PC-3 (cell line): ENCODE measurements around the gene ZNF407. TPM values are rescaled to one million over a fixed set of nuclear protein-coding genes. Genes with fewer than 3 reads are reported as not detected.

ENCODE experiments used
- ATAC-seq: fragments of 200-7000 bp; cut with Tn5 transposase; 2 replicates; pipeline ENCODE4 v1.9.1; 2020; ENCODE audit warnings: mild to moderate bottlenecking, moderate library complexity
- BruUV-seq: library from RNA; stranded (reverse); fragments of 400-500 nt; replicated peaks from 2 replicates; lab custom pipeline; 2021; lab: Mats Ljungman, UMichigan
- CTCF ChIA-PET: fragments of 300-600 bp; sonication (Branson Sonifier 250); formaldehyde crosslinking; loops from one replicate; lab custom pipeline; 2022; ENCODE audit warnings: antibody characterized with exemption; lab: Charles Lee
- POLR2A ChIA-PET: fragments of 300-600 bp; sonication (Branson Sonifier 250); formaldehyde crosslinking; loops from one replicate; lab custom pipeline; 2022; ENCODE audit warnings: antibody characterized with exemption; ENCODE audit not compliant: unreplicated experiment; lab: Charles Lee
- DNase-seq: peaks from one replicate; pipeline ENCODE4 v3.0.0-alpha.2; 2015
- H2AFZ ChIP-seq: fragments of 300-600 bp; sonication (generic); 2 replicates; pipeline ENCODE4 v1.6.0; 2016; ENCODE audit warnings: antibody characterized with exemption, low read length
- H3F3A ChIP-seq: fragments of 300-600 bp; sonication (generic); one replicate; pipeline ENCODE4 v1.6.0; 2017; ENCODE audit warnings: antibody characterized with exemption, low read length, control low read depth, mild to moderate bottlenecking; ENCODE audit not compliant: unreplicated experiment
- H3K27ac ChIP-seq: fragments of 300-600 bp; sonication (generic); 2 replicates; pipeline ENCODE4 v1.5.1; 2016; ENCODE audit warnings: mild to moderate bottlenecking, low read length
- H3K27me3 ChIP-seq: fragments of 300-600 bp; sonication (generic); 2 replicates; pipeline ENCODE4 v1.6.1; 2016; ENCODE audit warnings: low read length, mixed read lengths
- H3K36me3 ChIP-seq: fragments of 300-600 bp; sonication (generic); 2 replicates; pipeline ENCODE4 v1.6.1; 2016; ENCODE audit warnings: low read depth, mixed run types, low read length, mixed read lengths
- H3K4me1 ChIP-seq: fragments of 300-600 bp; sonication (generic); 2 replicates; pipeline ENCODE4 v1.5.1; 2016; ENCODE audit warnings: low read length; ENCODE audit not compliant: insufficient read depth
- H3K4me2 ChIP-seq: fragments of 300-600 bp; sonication (generic); 2 replicates; pipeline ENCODE4 v1.6.0; 2016; ENCODE audit warnings: low read length
- H3K4me3 ChIP-seq: fragments of 300-600 bp; sonication (generic); 2 replicates; pipeline ENCODE4 v1.5.1; 2016; ENCODE audit warnings: mild to moderate bottlenecking, low read length, mixed read lengths
- H3K79me2 ChIP-seq: fragments of 300-600 bp; sonication (generic); 2 replicates; pipeline ENCODE4 v1.6.1; 2017; ENCODE audit warnings: low read length, mixed read lengths
- H3K9ac ChIP-seq: fragments of 300-600 bp; sonication (generic); 2 replicates; pipeline ENCODE4 v1.6.0; 2016; ENCODE audit warnings: mild to moderate bottlenecking, low read length
- H3K9me2 ChIP-seq: fragments of 300-600 bp; sonication (generic); replicated peaks from 2 replicates; pipeline ENCODE4 v1.6.1; 2016; ENCODE audit warnings: mixed run types, low read length, mixed read lengths
- H3K9me3 ChIP-seq: fragments of 300-600 bp; sonication (generic); 2 replicates; pipeline ENCODE4 v1.6.1; 2016; ENCODE audit warnings: low read length, mixed read lengths
- H4K20me1 ChIP-seq: fragments of 300-600 bp; sonication (generic); 2 replicates; pipeline ENCODE4 v1.6.1; 2016; ENCODE audit warnings: low read length, mixed read lengths
- CTCF ChIP-seq: fragments of 300-600 bp; sonication (generic); conservative IDR thresholded peaks from 2 replicates; pipeline ENCODE4 v1.5.1; 2017; ENCODE audit warnings: antibody characterized with exemption, low read depth, mild to moderate bottlenecking, low read length
- EZH2 ChIP-seq: fragments of 300-600 bp; sonication (generic); IDR thresholded peaks from one replicate; pipeline ENCODE4 v1.6.1; 2017; ENCODE audit warnings: antibody characterized with exemption, mild to moderate bottlenecking, low read length; ENCODE audit not compliant: unreplicated experiment
- EZH2phosphoT487 ChIP-seq: fragments of 300-600 bp; sonication (generic); IDR thresholded peaks from 2 replicates; pipeline ENCODE4 v1.6.1; 2018; ENCODE audit warnings: mild to moderate bottlenecking, antibody characterized with exemption, low read length, borderline replicate concordance
- intact Hi-C: fragments of 100-400 bp; cut with micrococcal nuclease; formaldehyde crosslinking; loops from 2 replicates; pipeline ENCODE4 v1.9.0; 2023
- total RNA-seq: library from RNA; depleted of rRNA; stranded (reverse); fragments of >200 nt; gene quantifications from 2 replicates; pipeline ENCODE4 v1.2.3, GENCODE V29; 2014

ZNF407 gene
- total RNA-seq, 1 experiment from 2014 or later = 9.3 TPM

- H3K79me2 ChIP-seq = no peaks in the 10 kb centered on the region
- POLR2A ChIA-PET = no interaction called here
- H3K4me3 ChIP-seq = no peak overlapping the region
- no peak overlapping the region for H3K9ac ChIP-seq
- no TSS peak for BruUV-seq
- H4K20me1 ChIP-seq = no peaks in the 10 kb centered on the region
- DNase-seq (no peak), ATAC-seq (no peak)
- no peak overlapping the region for H3K27ac ChIP-seq
- intact Hi-C loops = no loop called here
- CTCF ChIA-PET = no interaction called here
- H3K4me2 ChIP-seq = no peak overlapping the region
- no peaks in the 10 kb centered on the region for H3F3A ChIP-seq
- no peaks in the 10 kb centered on the region for H3K9me2 ChIP-seq
- TF ChIP-seq CTCF (no peak), EZH2 (no peak), EZH2phosphoT487 (no peak)
- H3K27me3 ChIP-seq = no peaks in the 10 kb centered on the region
- H2AFZ ChIP-seq = no peak overlapping the region
- H3K4me1 ChIP-seq = no peaks in the 10 kb centered on the region
- H3K9me3 ChIP-seq = no peaks in the 10 kb centered on the region
- H3K36me3 ChIP-seq = no peaks in the 10 kb centered on the region
Measured at GRCh38 chr18:75023473-75023872, 425.8 kb downstream of the ZNF407 start.

GRCh38 chr18:75024871-75025270 lies 427.2 kb downstream of the ZNF407 start:
- Histone ChIP-seq H2AFZ (no peak overlapping the region), H3K27ac (no peak overlapping the region)

GRCh38 chr18:75025573-75025972 lies 427.9 kb downstream of the ZNF407 start:
- CTCF ChIA-PET = no interaction called here
- H3K79me2 ChIP-seq = no peaks in the 10 kb centered on the region
- intact Hi-C loops = no loop called here
- no peaks in the 10 kb centered on the region for H3K9me2 ChIP-seq
- H4K20me1 ChIP-seq = no peaks in the 10 kb centered on the region
- BruUV-seq = no TSS peak
- no peak overlapping the region for H3K4me2 ChIP-seq
- ATAC-seq = no peak
- H3K9me3 ChIP-seq = no peaks in the 10 kb centered on the region
- H3K4me1 ChIP-seq = no peaks in the 10 kb centered on the region
- no peaks in the 10 kb centered on the region for H3F3A ChIP-seq
- no peak for TF ChIP-seq EZH2
- no peak for TF ChIP-seq EZH2phosphoT487
- TF ChIP-seq CTCF = no peak
- H3K4me3 ChIP-seq = no peak overlapping the region
- H3K9ac ChIP-seq = no peak overlapping the region
- H3K36me3 ChIP-seq = no peaks in the 10 kb centered on the region
- POLR2A ChIA-PET = no interaction called here
- no peaks in the 10 kb centered on the region for H3K27me3 ChIP-seq
- DNase-seq = no peak
- H2AFZ ChIP-seq = no peak overlapping the region
- no peak overlapping the region for H3K27ac ChIP-seq

More at GRCh38 chr18:75024871-75025270, 427.2 kb downstream of the ZNF407 start:
- Histone ChIP-seq H3K9me3 (no peaks in the 10 kb centered on the region), H4K20me1 (no peaks in the 10 kb centered on the region), H3K4me3 (no peak overlapping the region), H3K4me2 (no peak overlapping the region), H3K79me2 (no peaks in the 10 kb centered on the region), H3K27me3 (no peaks in the 10 kb centered on the region), H3F3A (no peaks in the 10 kb centered on the region), H3K4me1 (no peaks in the 10 kb centered on the region), H3K9ac (no peak overlapping the region), H3K36me3 (no peaks in the 10 kb centered on the region), H3K9me2 (no peaks in the 10 kb centered on the region)
- ChIA-PET CTCF (no interaction called here), POLR2A (no interaction called here)
- no peak for TF ChIP-seq CTCF
- no peak for TF ChIP-seq EZH2
- TF ChIP-seq EZH2phosphoT487 = no peak
- BruUV-seq = no TSS peak
- intact Hi-C loops = no loop called here
- DNase-seq (no peak), ATAC-seq (no peak)
